ENCODE measurements around the gene JPT2. TPM values are rescaled to one million over a fixed set of nuclear protein-coding genes. Genes with fewer than 3 reads are reported as not detected.

The JPT2 gene
- total and polyA plus RNA-seq, 4 donors = 24.4 to 45.8 (median 39.1) TPM

DNA sequence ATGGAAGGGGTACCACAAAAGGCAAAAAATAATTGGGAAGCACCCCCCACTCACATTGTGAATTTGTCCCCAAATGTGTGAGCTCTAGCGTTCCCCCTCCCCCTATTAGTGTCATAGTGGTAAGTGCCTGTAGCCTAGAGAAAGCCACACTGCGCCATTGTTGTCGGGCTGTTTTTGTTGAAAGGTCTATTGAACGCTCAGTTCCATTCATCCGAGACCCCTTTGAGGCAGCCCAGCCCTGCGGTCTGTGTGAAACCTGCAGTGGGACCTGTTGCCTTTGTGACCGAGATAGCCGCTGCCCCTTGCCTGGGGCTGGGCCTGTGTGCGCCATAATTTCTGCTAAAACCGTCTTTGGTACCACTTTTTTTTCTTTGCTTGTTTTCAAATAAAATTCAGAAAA, 3.0 kb downstream of the JPT2 start:
- Histone ChIP-seq H3K27me3 (ENCODE audit: control insufficient read depth, insufficient read depth, low read length) (no peaks in the 10 kb centered on the region), H3K4me3 (ENCODE audit: low read depth, low read length) (no peak overlapping the region), H3K4me1 (ENCODE audit: control insufficient read depth, insufficient read depth, low read length) (peaks cover 25% of the 10 kb centered on the region), H3K9me3 (ENCODE audit: control insufficient read depth, insufficient read depth, low read length) (no peaks in the 10 kb centered on the region), H3K36me3 (ENCODE audit: control insufficient read depth, insufficient read depth, low read length) (peaks cover 38% of the 10 kb centered on the region), H3K27ac (ENCODE audit: low read depth, low read length) (no peak overlapping the region)
- peak in 2 of 6 donors; percentile 23 to 29 for DNase-seq (ENCODE audit: low read depth in 4 of 6, low spot score in 6 of 6)
- 41% methylated on average over 7 of the region's 10 CpGs for WGBS (ENCODE audit: insufficient coverage)

GRCh38 chr16:1687427-1688316, 9.6 kb downstream of the JPT2 start:
- no peaks in the 10 kb centered on the region for H3K4me1 ChIP-seq (ENCODE audit: control insufficient read depth, insufficient read depth, low read length)

DNA sequence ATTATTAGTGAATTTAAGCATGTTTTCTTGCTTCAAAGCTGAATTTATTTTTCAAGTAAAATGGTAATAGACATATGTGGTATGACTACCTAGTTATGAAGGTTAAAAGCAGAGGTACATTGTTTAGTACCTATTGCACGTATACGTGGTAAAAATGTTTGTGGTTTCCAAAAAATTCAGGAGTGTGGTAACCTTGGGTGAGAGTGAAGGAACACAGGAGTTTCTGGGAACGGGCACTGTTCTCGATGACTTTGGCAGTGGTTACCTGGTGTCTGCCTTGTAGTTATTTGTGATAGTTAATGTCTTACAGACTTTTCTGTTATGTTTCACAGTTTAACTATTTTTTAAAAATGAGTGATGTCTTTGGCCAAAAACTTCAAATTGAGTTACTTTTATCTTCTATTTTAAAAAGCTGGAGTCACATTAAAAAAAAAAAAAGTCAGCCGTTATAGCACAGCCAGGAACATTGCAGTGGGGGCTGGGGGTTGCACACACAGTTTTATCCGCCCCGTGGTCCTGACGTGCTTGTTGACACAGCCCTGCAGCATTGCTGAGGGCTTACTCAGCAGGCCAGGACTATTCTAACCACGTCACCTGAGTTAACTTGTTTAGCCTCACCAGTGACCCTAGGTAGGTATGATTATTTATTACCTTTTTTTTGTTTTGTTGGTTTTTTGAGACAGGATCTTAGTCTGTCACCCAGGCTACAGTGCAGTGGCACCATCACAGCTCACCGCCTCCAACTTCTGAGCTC, 10.9 kb downstream of the JPT2 start:
- Histone ChIP-seq H3K9me3 (ENCODE audit: control insufficient read depth, insufficient read depth, low read length) (no peaks in the 10 kb centered on the region), H3K4me1 (ENCODE audit: control insufficient read depth, insufficient read depth, low read length) (no peaks in the 10 kb centered on the region), H3K27ac (ENCODE audit: low read depth, low read length) (no peak overlapping the region), H3K36me3 (ENCODE audit: control insufficient read depth, insufficient read depth, low read length) (peaks cover 73% of the 10 kb centered on the region), H3K4me3 (ENCODE audit: low read depth, low read length) (no peak overlapping the region), H3K27me3 (ENCODE audit: control insufficient read depth, insufficient read depth, low read length) (no peaks in the 10 kb centered on the region)
- 95% methylated on average over 6 of the region's 10 CpGs for WGBS (ENCODE audit: insufficient coverage)
- DNase-seq (ENCODE audit: low read depth in 4 of 6, low spot score in 6 of 6) = no peak

More at GRCh38 chr16:1687427-1688316, 9.6 kb downstream of the JPT2 start:
- Histone ChIP-seq H3K9me3 (ENCODE audit: control insufficient read depth, insufficient read depth, low read length) (no peaks in the 10 kb centered on the region), H3K27me3 (ENCODE audit: control insufficient read depth, insufficient read depth, low read length) (no peaks in the 10 kb centered on the region), H3K36me3 (ENCODE audit: control insufficient read depth, insufficient read depth, low read length) (peaks cover 67% of the 10 kb centered on the region), H3K27ac (ENCODE audit: low read depth, low read length) (no peak overlapping the region), H3K4me3 (ENCODE audit: low read depth, low read length) (no peak overlapping the region)
- 89% methylated on average over 12 of the region's 17 CpGs for WGBS (ENCODE audit: insufficient coverage)
- no peak for DNase-seq (ENCODE audit: low read depth in 4 of 6, low spot score in 6 of 6)

- no peaks in the 10 kb centered on the region for H3K27me3 ChIP-seq (ENCODE audit: control insufficient read depth, insufficient read depth, low read length)
- H3K4me1 ChIP-seq (ENCODE audit: control insufficient read depth, insufficient read depth, low read length) = no peaks in the 10 kb centered on the region
- no peak overlapping the region for H3K4me3 ChIP-seq (ENCODE audit: low read depth, low read length)
- peaks cover 70% of the 10 kb centered on the region for H3K36me3 ChIP-seq (ENCODE audit: control insufficient read depth, insufficient read depth, low read length)
- H3K9me3 ChIP-seq (ENCODE audit: control insufficient read depth, insufficient read depth, low read length) = no peaks in the 10 kb centered on the region
- 100% methylated on average over 9 of the region's 13 CpGs for WGBS (ENCODE audit: insufficient coverage)
- no peak for DNase-seq (ENCODE audit: low read depth in 4 of 6, low spot score in 6 of 6)
- H3K27ac ChIP-seq (ENCODE audit: low read depth, low read length) = no peak overlapping the region
These were observed 11.8 kb downstream of the JPT2 start for GRCh38 chr16:1689853-1690252.

GRCh38 chr16:1690810-1691209, 12.7 kb downstream of the JPT2 start:
- no peaks in the 10 kb centered on the region for H3K9me3 ChIP-seq (ENCODE audit: control insufficient read depth, insufficient read depth, low read length)
- no CpG with 5 or more reads among the region's 1 CpG for WGBS (ENCODE audit: insufficient coverage)
- no peak overlapping the region for H3K27ac ChIP-seq (ENCODE audit: low read depth, low read length)
- H3K4me3 ChIP-seq (ENCODE audit: low read depth, low read length) = no peak overlapping the region
- H3K27me3 ChIP-seq (ENCODE audit: control insufficient read depth, insufficient read depth, low read length) = no peaks in the 10 kb centered on the region
- no peak for DNase-seq (ENCODE audit: low read depth in 4 of 6, low spot score in 6 of 6)
- no peaks in the 10 kb centered on the region for H3K4me1 ChIP-seq (ENCODE audit: control insufficient read depth, insufficient read depth, low read length)
- H3K36me3 ChIP-seq (ENCODE audit: control insufficient read depth, insufficient read depth, low read length) = peaks cover 72% of the 10 kb centered on the region

- DNase-seq (ENCODE audit: low read depth in 4 of 6, low spot score in 6 of 6) = no peak
- Histone ChIP-seq H3K4me3 (ENCODE audit: low read depth, low read length) (no peak overlapping the region), H3K9me3 (ENCODE audit: control insufficient read depth, insufficient read depth, low read length) (no peaks in the 10 kb centered on the region), H3K36me3 (ENCODE audit: control insufficient read depth, insufficient read depth, low read length) (peaks cover 70% of the 10 kb centered on the region), H3K27ac (ENCODE audit: low read depth, low read length) (no peak overlapping the region), H3K4me1 (ENCODE audit: control insufficient read depth, insufficient read depth, low read length) (no peaks in the 10 kb centered on the region), H3K27me3 (ENCODE audit: control insufficient read depth, insufficient read depth, low read length) (no peaks in the 10 kb centered on the region)
These were observed 13.2 kb downstream of the JPT2 start for GRCh38 chr16:1691276-1691675.

GRCh38 chr16:1691956-1692355, 13.9 kb downstream of the JPT2 start:
- Histone ChIP-seq H3K27ac (ENCODE audit: low read depth, low read length) (no peak overlapping the region), H3K27me3 (ENCODE audit: control insufficient read depth, insufficient read depth, low read length) (no peaks in the 10 kb centered on the region), H3K36me3 (ENCODE audit: control insufficient read depth, insufficient read depth, low read length) (peaks cover 68% of the 10 kb centered on the region), H3K4me3 (ENCODE audit: low read depth, low read length) (no peak overlapping the region), H3K4me1 (ENCODE audit: control insufficient read depth, insufficient read depth, low read length) (no peaks in the 10 kb centered on the region), H3K9me3 (ENCODE audit: control insufficient read depth, insufficient read depth, low read length) (no peaks in the 10 kb centered on the region)
- no peak for DNase-seq (ENCODE audit: low read depth in 4 of 6, low spot score in 6 of 6)
- WGBS (ENCODE audit: insufficient coverage) = 96% methylated on average over 21 of the region's 21 CpGs

- H3K27me3 ChIP-seq (ENCODE audit: control insufficient read depth, insufficient read depth, low read length) = no peaks in the 10 kb centered on the region
- peaks cover 73% of the 10 kb centered on the region for H3K36me3 ChIP-seq (ENCODE audit: control insufficient read depth, insufficient read depth, low read length)
- H3K4me3 ChIP-seq (ENCODE audit: low read depth, low read length) = no peak overlapping the region
- H3K9me3 ChIP-seq (ENCODE audit: control insufficient read depth, insufficient read depth, low read length) = no peaks in the 10 kb centered on the region
- H3K27ac ChIP-seq (ENCODE audit: low read depth, low read length) = no peak overlapping the region
- H3K4me1 ChIP-seq (ENCODE audit: control insufficient read depth, insufficient read depth, low read length) = no peaks in the 10 kb centered on the region
- no peak for DNase-seq (ENCODE audit: low read depth in 4 of 6, low spot score in 6 of 6)
- 100% methylated on average over 1 of the region's 5 CpGs for WGBS (ENCODE audit: insufficient coverage)
These were observed 18.8 kb downstream of the JPT2 start for GRCh38 chr16:1696863-1697262.

GRCh38 chr16:1698680-1699079, 20.6 kb downstream of the JPT2 start:
- Histone ChIP-seq H3K36me3 (ENCODE audit: control insufficient read depth, insufficient read depth, low read length) (peaks cover 65% of the 10 kb centered on the region), H3K27me3 (ENCODE audit: control insufficient read depth, insufficient read depth, low read length) (no peaks in the 10 kb centered on the region), H3K27ac (ENCODE audit: low read depth, low read length) (no peak overlapping the region), H3K4me3 (ENCODE audit: low read depth, low read length) (no peak overlapping the region), H3K9me3 (ENCODE audit: control insufficient read depth, insufficient read depth, low read length) (no peaks in the 10 kb centered on the region), H3K4me1 (ENCODE audit: control insufficient read depth, insufficient read depth, low read length) (no peaks in the 10 kb centered on the region)
- no peak for DNase-seq (ENCODE audit: low read depth in 4 of 6, low spot score in 6 of 6)
- 91% methylated on average over 10 of the region's 10 CpGs for WGBS (ENCODE audit: insufficient coverage)
